Neuronal stem cell (in vitro differentiated cells): ENCODE data around the gene ATP2C2.

Experiments used
- DNase-seq: peaks from one replicate; pipeline ENCODE4 v3.0.0-alpha.2; 2013; ENCODE audit warnings: low spot score
- H2AFZ ChIP-seq: one replicate; pipeline ENCODE4 v1.6.1; 2013; ENCODE audit warnings: mild to moderate bottlenecking, low read length, inconsistent platforms
- H2AK5ac ChIP-seq: 2 replicates; pipeline ENCODE4 v1.6.1; 2013; ENCODE audit warnings: low read depth, mild to moderate bottlenecking, inconsistent platforms, low read length, moderate library complexity, mixed read lengths
- H2BK120ac ChIP-seq: 2 replicates; pipeline ENCODE4 v1.6.1; 2013; ENCODE audit warnings: low read depth, mild to moderate bottlenecking, inconsistent platforms, low read length, moderate library complexity, mixed read lengths
- H2BK12ac ChIP-seq: one replicate; pipeline ENCODE4 v1.6.1; 2013; ENCODE audit warnings: low read length, inconsistent platforms
- H2BK15ac ChIP-seq: 2 replicates; pipeline ENCODE4 v1.6.1; 2013; ENCODE audit warnings: mild to moderate bottlenecking, low read length, inconsistent platforms, mixed read lengths
- H2BK5ac ChIP-seq: one replicate; pipeline ENCODE4 v1.6.1; 2013; ENCODE audit warnings: inconsistent platforms, mild to moderate bottlenecking, low read length, moderate library complexity
- H3K14ac ChIP-seq: one replicate; pipeline ENCODE4 v1.6.1; 2013; ENCODE audit warnings: low read length, inconsistent platforms
- H3K18ac ChIP-seq: 2 replicates; pipeline ENCODE4 v1.6.1; 2013; ENCODE audit warnings: low read length, inconsistent platforms
- H3K23ac ChIP-seq: 2 replicates; pipeline ENCODE4 v1.6.1; 2013; ENCODE audit warnings: low read depth, mild to moderate bottlenecking, mixed read lengths, low read length, inconsistent platforms; ENCODE audit not compliant: poor library complexity
- H3K27ac ChIP-seq: replicated peaks from 3 replicates; pipeline ENCODE4 v1.5.1; 2013; ENCODE audit warnings: low read length, inconsistent platforms
- H3K27me3 ChIP-seq, 3 experiments: 2 replicates each; pipeline ENCODE4 v1.6.1; 2013; ENCODE audit warnings: low read length in 3 of 3, mild to moderate bottlenecking in 2 of 3, inconsistent platforms in 1 of 3, low read depth in 1 of 3, mixed read lengths in 1 of 3, moderate library complexity in 1 of 3; ENCODE audit not compliant: control insufficient read depth in 3 of 3, insufficient read depth in 3 of 3
- H3K36me3 ChIP-seq, 2 donors: replicated peaks in 1 of 2; 2 replicates each; pipeline ENCODE4 v1.6.1; 2013; ENCODE audit warnings: low read length in 2 of 2; ENCODE audit not compliant: control insufficient read depth in 2 of 2, insufficient read depth in 2 of 2
- H3K4ac ChIP-seq: 2 replicates; pipeline ENCODE4 v1.6.1; 2013; ENCODE audit warnings: inconsistent platforms, mild to moderate bottlenecking, low read length, moderate library complexity
- H3K4me1 ChIP-seq, 2 donors: 1 replicate in 1 of 2; 2 replicates in 1 of 2; pipeline ENCODE4 v1.6.1; 2013; ENCODE audit warnings: low read length in 2 of 2, low read depth in 1 of 2; ENCODE audit not compliant: control insufficient read depth in 2 of 2, insufficient read depth in 1 of 2
- H3K4me2 ChIP-seq: one replicate; pipeline ENCODE4 v1.6.1; 2013; ENCODE audit warnings: mild to moderate bottlenecking, low read length, inconsistent platforms; ENCODE audit not compliant: insufficient read depth, poor library complexity, severe bottlenecking
- H3K4me3 ChIP-seq, 2 donors: 2 replicates each; pipeline ENCODE4 v1.5.1; 2013; ENCODE audit warnings: low read length in 2 of 2, mild to moderate bottlenecking in 2 of 2, inconsistent platforms in 1 of 2, moderate library complexity in 1 of 2
- H3K79me1 ChIP-seq: one replicate; pipeline ENCODE4 v1.6.1; 2013; ENCODE audit warnings: low read depth, mild to moderate bottlenecking, inconsistent platforms, low read length, moderate library complexity
- H3K9ac ChIP-seq: one replicate; pipeline ENCODE4 v1.6.1; 2013; ENCODE audit warnings: mild to moderate bottlenecking, low read depth, low read length, inconsistent platforms; ENCODE audit not compliant: poor library complexity
- H3K9me3 ChIP-seq, 2 donors: replicated peaks in 1 of 2; 2 replicates each; pipeline versions ENCODE3 to v1.6.1; 2013; ENCODE audit warnings: low read length in 2 of 2, mild to moderate bottlenecking in 2 of 2, inconsistent platforms in 1 of 2, low read depth in 1 of 2, mixed read lengths in 1 of 2, moderate library complexity in 1 of 2; ENCODE audit not compliant: control insufficient read depth in 2 of 2, insufficient read depth in 1 of 2
- H4K8ac ChIP-seq: one replicate; pipeline ENCODE4 v1.6.1; 2013; ENCODE audit warnings: low read depth, mild to moderate bottlenecking, inconsistent platforms, low read length, moderate library complexity
- H4K91ac ChIP-seq: one replicate; pipeline ENCODE4 v1.6.1; 2013; ENCODE audit warnings: low read length, low read depth, mild to moderate bottlenecking, inconsistent platforms; ENCODE audit not compliant: poor library complexity
- WGBS, 2 donors: extraction: QIAGEN DNeasy Blood & Tissue Kit; methylation state at CpG; one replicate each; pipeline ENCODE4 v1.1.7; 2013; ENCODE audit warnings: missing lambda C conversion rate in 2 of 2, mixed read lengths in 1 of 2; ENCODE audit not compliant: insufficient read length in 2 of 2, insufficient replicate concordance in 1 of 2; ENCODE audit errors: extremely low coverage in 2 of 2; 5-methylcytosine and 5-hydroxymethylcytosine counted together

ATP2C2 gene

DNA sequence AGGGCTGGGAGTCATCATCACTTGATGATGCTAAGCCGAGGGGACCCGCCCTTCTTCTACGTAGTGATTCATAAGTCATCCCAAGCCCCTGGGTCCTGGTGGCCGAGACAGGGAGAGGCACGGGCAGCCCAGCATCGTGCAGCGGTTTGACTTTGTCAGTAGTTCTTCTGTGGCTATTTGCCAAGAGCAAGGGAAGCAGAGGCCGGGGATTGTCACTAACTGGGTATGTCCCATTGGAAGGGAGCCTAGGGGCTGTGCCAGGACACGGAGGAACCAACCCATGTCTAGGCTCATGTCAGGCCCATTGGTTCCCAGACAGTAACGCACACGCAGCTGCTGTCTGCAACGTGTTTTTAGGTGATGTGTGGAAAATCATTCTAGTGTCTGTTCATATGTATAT, 58.5 kb downstream of the ATP2C2 start:
- DNase-seq = no peak
- Histone ChIP-seq H2BK5ac (no peak overlapping the region), H2AFZ (no peak overlapping the region), H3K36me3 (no peaks in the 10 kb centered on the region), H3K4me1 (no peaks in the 10 kb centered on the region), H3K4me2 (no peak overlapping the region), H3K27me3 (peaks cover 0 to 22% (median 0%) of the 10 kb centered on the region in 3 experiments), H3K14ac (no peak overlapping the region), H2BK120ac (no peak overlapping the region), H3K27ac (no peak overlapping the region), H3K9me3 (peaks cover 3 to 4% of the 10 kb centered on the region in 2 donors), H4K8ac (no peak overlapping the region), H3K18ac (no peak overlapping the region), H3K23ac (no peak overlapping the region), H3K79me1 (no peaks in the 10 kb centered on the region), H3K4ac (no peak overlapping the region), H4K91ac (no peak overlapping the region), H2BK15ac (no peak overlapping the region), H3K9ac (no peak overlapping the region), H3K4me3 (no peak overlapping the region), H2BK12ac (no peak overlapping the region), H2AK5ac (no peak overlapping the region)
- WGBS, 2 donors = no CpG with 5 or more reads among the region's 12 CpGs

DNA sequence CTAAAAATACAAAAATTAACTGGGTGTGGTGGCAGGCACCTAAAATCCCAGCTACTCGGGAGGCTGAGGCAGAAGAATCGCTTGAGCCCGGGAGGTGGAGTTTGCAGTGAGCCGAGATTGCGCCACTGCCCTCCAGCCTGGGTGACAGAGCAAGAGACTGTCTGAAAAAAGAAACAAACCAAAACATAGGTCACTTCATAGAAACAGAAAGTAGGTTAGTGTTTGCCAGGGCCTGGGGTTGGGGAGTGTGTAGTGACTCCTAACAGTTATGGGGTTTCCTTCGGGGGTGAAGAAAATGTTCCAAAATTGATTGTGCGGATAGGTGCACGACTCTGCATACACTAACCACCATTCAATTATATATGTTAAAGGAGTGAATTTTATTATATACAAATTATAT, 59.2 kb downstream of the ATP2C2 start:
- H2AFZ ChIP-seq = no peak overlapping the region
- no peak overlapping the region for H3K27ac ChIP-seq
- H3K36me3 ChIP-seq = no peaks in the 10 kb centered on the region
- WGBS, 2 donors = no CpG with 5 or more reads among the region's 8 CpGs
- H3K14ac ChIP-seq = no peak overlapping the region
- H2BK12ac ChIP-seq = no peak overlapping the region
- no peaks in the 10 kb centered on the region for H3K4me1 ChIP-seq
- no peak overlapping the region for H3K23ac ChIP-seq
- peaks cover 3% of the 10 kb centered on the region in 2 donors for H3K9me3 ChIP-seq
- no peak for DNase-seq
- H3K9ac ChIP-seq = no peak overlapping the region
- no peak overlapping the region for H4K91ac ChIP-seq
- H3K4me2 ChIP-seq = no peak overlapping the region
- no peak overlapping the region for H3K4me3 ChIP-seq
- H3K27me3 ChIP-seq = peaks cover 0 to 20% (median 0%) of the 10 kb centered on the region in 3 experiments
- no peak overlapping the region for H2AK5ac ChIP-seq
- H2BK15ac ChIP-seq = no peak overlapping the region
- no peak overlapping the region for H2BK120ac ChIP-seq
- no peak overlapping the region for H3K18ac ChIP-seq
- H3K4ac ChIP-seq = no peak overlapping the region
- H3K79me1 ChIP-seq = no peaks in the 10 kb centered on the region
- H4K8ac ChIP-seq = no peak overlapping the region
- no peak overlapping the region for H2BK5ac ChIP-seq

DNA sequence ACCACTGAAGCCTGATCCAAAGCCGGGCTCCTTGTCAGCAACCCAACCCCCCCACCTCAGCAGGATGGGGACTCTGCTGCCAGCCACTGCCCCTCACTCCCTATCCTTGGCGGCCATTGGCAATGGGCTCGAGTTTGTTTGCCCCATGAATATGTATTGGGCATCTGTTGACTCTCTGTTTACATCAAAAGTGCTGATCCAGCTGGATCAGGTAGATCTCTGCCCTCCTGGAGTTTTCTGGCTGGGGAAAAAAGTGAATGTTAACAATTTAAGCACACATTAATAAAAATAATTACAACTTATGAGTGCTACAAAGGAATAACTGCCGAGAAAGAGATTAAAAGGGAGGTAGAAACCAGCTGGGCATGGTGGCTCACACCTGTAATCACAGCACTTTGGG, 62.5 kb downstream of the ATP2C2 start:
- H2AK5ac ChIP-seq = no peak overlapping the region
- no peaks in the 10 kb centered on the region for H3K79me1 ChIP-seq
- H3K9me3 ChIP-seq = no peaks in the 10 kb centered on the region
- H2AFZ ChIP-seq = no peak overlapping the region
- H3K27ac ChIP-seq = no peak overlapping the region
- no CpG with 5 or more reads among the region's 4 CpGs for WGBS, 2 donors
- H3K4ac ChIP-seq = no peak overlapping the region
- H3K23ac ChIP-seq = no peak overlapping the region
- no peak overlapping the region for H4K91ac ChIP-seq
- no peak overlapping the region for H2BK15ac ChIP-seq
- no peak overlapping the region for H2BK5ac ChIP-seq
- no peaks in the 10 kb centered on the region for H3K36me3 ChIP-seq
- peaks cover 0 to 20% (median 0%) of the 10 kb centered on the region in 3 experiments for H3K27me3 ChIP-seq
- no peak overlapping the region for H3K18ac ChIP-seq
- no peak overlapping the region for H3K9ac ChIP-seq
- H3K4me1 ChIP-seq = no peaks in the 10 kb centered on the region
- H3K14ac ChIP-seq = no peak overlapping the region
- no peak overlapping the region for H3K4me2 ChIP-seq
- H2BK12ac ChIP-seq = no peak overlapping the region
- H4K8ac ChIP-seq = no peak overlapping the region
- DNase-seq = no peak
- H2BK120ac ChIP-seq = no peak overlapping the region
- H3K4me3 ChIP-seq = no peak overlapping the region

DNA sequence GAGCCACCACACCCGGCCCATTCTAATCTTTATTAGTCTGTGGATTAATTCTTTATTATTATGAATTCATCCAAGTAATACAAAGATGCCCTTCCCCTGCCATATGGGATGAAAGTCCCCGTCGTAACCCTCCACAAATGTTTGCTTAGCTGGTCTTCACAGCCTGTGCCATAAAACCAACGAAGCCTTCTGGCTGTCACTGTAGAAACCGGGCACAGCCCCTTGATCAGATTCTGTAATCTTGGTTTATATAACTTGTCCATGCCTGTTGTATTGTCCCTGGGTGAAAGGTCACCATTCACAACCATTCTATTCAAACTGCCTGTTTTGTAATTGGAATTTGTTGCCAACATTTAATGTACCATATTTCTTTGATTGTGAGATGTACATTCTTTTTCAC, 66.5 kb downstream of the ATP2C2 start:
- DNase-seq = no peak
- Histone ChIP-seq H2AFZ (no peak overlapping the region), H3K27me3 (peaks cover 0 to 10% (median 0%) of the 10 kb centered on the region in 3 experiments), H3K18ac (no peak overlapping the region), H3K9ac (no peak overlapping the region), H2AK5ac (no peak overlapping the region), H4K91ac (no peak overlapping the region), H3K14ac (no peak overlapping the region), H3K79me1 (no peaks in the 10 kb centered on the region), H3K23ac (no peak overlapping the region), H2BK5ac (no peak overlapping the region), H3K4me3 (no peak overlapping the region), H3K4me1 (peaks cover 0 to 6% of the 10 kb centered on the region in 2 donors), H3K27ac (no peak overlapping the region), H2BK120ac (no peak overlapping the region), H3K36me3 (no peaks in the 10 kb centered on the region), H2BK12ac (no peak overlapping the region), H3K4ac (no peak overlapping the region), H4K8ac (no peak overlapping the region), H3K4me2 (no peak overlapping the region), H3K9me3 (no peaks in the 10 kb centered on the region), H2BK15ac (no peak overlapping the region)
- WGBS, 2 donors = no CpG with 5 or more reads among the region's 5 CpGs
